SK-N-SH treated with all-trans-retinoic acid at 6 μM for 48 hours (cell line): ENCODE results near the gene GRAMD1B.

Experiments
- ATAC-seq: fragments of 200-7000 bp; cut with Tn5 transposase; 3 replicates; pipeline ENCODE4 v1.9.1; 2020; ENCODE audit warnings: mild to moderate bottlenecking, moderate library complexity
- ARNTL ChIP-seq: fragments of 450-650 bp; formaldehyde crosslinking; IDR thresholded peaks from 2 replicates; pipeline ENCODE4 v1.5.0; 2020; ENCODE audit warnings: low read depth, mild to moderate bottlenecking, moderate library complexity, borderline replicate concordance
- BACH2 ChIP-seq: fragments of 250-450 bp; sonication (Bioruptor Pico); IDR thresholded peaks from 2 replicates; pipeline ENCODE4 v1.9.0; 2021; ENCODE audit warnings: mild to moderate bottlenecking, borderline replicate concordance
- CSDC2 ChIP-seq: fragments of 250-450 bp; sonication (Bioruptor Pico); IDR thresholded peaks from 2 replicates; pipeline ENCODE4 v1.5.0; 2020; ENCODE audit warnings: mild to moderate bottlenecking, moderate library complexity
- CSRNP3 ChIP-seq: fragments of 250-450 bp; sonication (Bioruptor Pico); IDR thresholded peaks from 2 replicates; pipeline ENCODE4 v1.5.1; 2021; ENCODE audit warnings: mild to moderate bottlenecking, moderate library complexity
- ESRRG ChIP-seq: fragments of 250-450 bp; sonication (Bioruptor Pico); IDR thresholded peaks from 2 replicates; pipeline ENCODE4 v1.6.1; 2021; ENCODE audit warnings: mild to moderate bottlenecking
- ISL1 ChIP-seq: fragments of 250-450 bp; sonication (Bioruptor Pico); IDR thresholded peaks from 2 replicates; pipeline ENCODE4 v2.1.2; 2022; ENCODE audit warnings: mild to moderate bottlenecking, moderate library complexity
- OSR1 ChIP-seq: fragments of 250-450 bp; sonication (Bioruptor Pico); IDR thresholded peaks from 2 replicates; pipeline ENCODE4 v1.8.0; 2022; ENCODE audit warnings: moderate library complexity, mild to moderate bottlenecking, inconsistent platforms
- PATZ1 ChIP-seq: fragments of 250-450 bp; sonication (Bioruptor Pico); IDR thresholded peaks from 2 replicates; pipeline ENCODE4 v1.8.0; 2020; ENCODE audit warnings: mild to moderate bottlenecking, moderate library complexity, borderline replicate concordance
- POU6F1 ChIP-seq: fragments of 250-450 bp; sonication (Bioruptor Pico); IDR thresholded peaks from 2 replicates; pipeline ENCODE4 v1.8.0; 2021; ENCODE audit warnings: low read depth, mild to moderate bottlenecking, moderate library complexity, borderline replicate concordance
- RARB ChIP-seq: fragments of 250-450 bp; sonication (Bioruptor Pico); IDR thresholded peaks from 2 replicates; pipeline ENCODE4 v1.8.0; 2021; ENCODE audit warnings: mild to moderate bottlenecking, moderate library complexity
- SNAI2 ChIP-seq: fragments of 250-450 bp; sonication (Bioruptor Pico); IDR thresholded peaks from 2 replicates; pipeline ENCODE4 v1.5.0; 2020; ENCODE audit warnings: mild to moderate bottlenecking, moderate library complexity
- TCF4 ChIP-seq: fragments of 250-450 bp; sonication (Bioruptor Pico); IDR thresholded peaks from 2 replicates; pipeline ENCODE4 v1.8.0; 2021; ENCODE audit warnings: mild to moderate bottlenecking, moderate library complexity, borderline replicate concordance
- TOX ChIP-seq: fragments of 250-450 bp; sonication (Bioruptor Pico); IDR thresholded peaks from 2 replicates; pipeline ENCODE4 v1.8.0; 2021; ENCODE audit warnings: mild to moderate bottlenecking, moderate library complexity, borderline replicate concordance
- TSHZ2 ChIP-seq: fragments of 250-450 bp; sonication (Bioruptor Pico); IDR thresholded peaks from 2 replicates; pipeline ENCODE4 v1.5.0; 2020; ENCODE audit warnings: mild to moderate bottlenecking, moderate library complexity
- ZC3H10 ChIP-seq: fragments of 250-450 bp; sonication (Bioruptor Pico); IDR thresholded peaks from 2 replicates; pipeline ENCODE4 v1.5.1; 2021; ENCODE audit warnings: mild to moderate bottlenecking, moderate library complexity
- ZFP3 ChIP-seq: fragments of 250-450 bp; sonication (Bioruptor Pico); IDR thresholded peaks from 2 replicates; pipeline ENCODE4 v1.5.0; 2020; ENCODE audit warnings: mild to moderate bottlenecking, moderate library complexity
- ZFP30 ChIP-seq: fragments of 450-650 bp; formaldehyde crosslinking; IDR thresholded peaks from 2 replicates; pipeline ENCODE4 v1.5.0; 2022; ENCODE audit warnings: mild to moderate bottlenecking, moderate library complexity
- ZNF565 ChIP-seq: fragments of 450-650 bp; formaldehyde crosslinking; conservative IDR thresholded peaks from 2 replicates; pipeline ENCODE4 v1.5.0; 2020; ENCODE audit warnings: low read depth, mild to moderate bottlenecking, moderate library complexity
- ZNF70 ChIP-seq: fragments of 450-650 bp; formaldehyde crosslinking; IDR thresholded peaks from 2 replicates; pipeline ENCODE4 v1.5.0; 2020; ENCODE audit warnings: mild to moderate bottlenecking, moderate library complexity
- ZNF8 ChIP-seq: fragments of 450-650 bp; formaldehyde crosslinking; IDR thresholded peaks from 2 replicates; pipeline ENCODE4 v1.5.0; 2020; ENCODE audit warnings: mild to moderate bottlenecking, moderate library complexity

Gene GRAMD1B

GRCh38 chr11:123593570-123593969, 163.5 kb downstream of the GRAMD1B start:
- no peak for ATAC-seq
- no peak for TF ChIP-seq TSHZ2 (CRISPR knock-in tag)
- no peak for TF ChIP-seq SNAI2 (CRISPR knock-in tag)
- TF ChIP-seq TCF4, result no peak
- no peak for TF ChIP-seq RARB
- TF ChIP-seq ZNF8 (CRISPR knock-in tag), result no peak
- no peak for TF ChIP-seq OSR1 (CRISPR knock-in tag)
- TF ChIP-seq TOX (CRISPR knock-in tag), result no peak

- TF ChIP-seq ZNF70 (CRISPR knock-in tag) (no peak), CSRNP3 (CRISPR knock-in tag) (no peak), RARB (no peak), POU6F1 (CRISPR knock-in tag) (no peak), BACH2 (CRISPR knock-in tag) (no peak)
- ATAC-seq, result no peak
Observed at GRCh38 chr11:123594188-123594901, 164.3 kb downstream of the GRAMD1B start.

GRCh38 chr11:123594921-123595320, 164.9 kb downstream of the GRAMD1B start:
- TF ChIP-seq POU6F1 (CRISPR knock-in tag) (no peak), ZFP30 (CRISPR knock-in tag) (no peak), ZNF8 (CRISPR knock-in tag) (no peak), ZC3H10 (no peak), ESRRG (CRISPR knock-in tag) (no peak), CSDC2 (no peak), ISL1 (no peak), ZNF565 (CRISPR knock-in tag) (no peak), CSRNP3 (CRISPR knock-in tag) (no peak), SNAI2 (CRISPR knock-in tag) (no peak), TSHZ2 (CRISPR knock-in tag) (no peak), ARNTL (CRISPR knock-in tag) (no peak), PATZ1 (no peak), ZFP3 (CRISPR knock-in tag) (no peak), TOX (CRISPR knock-in tag) (no peak)
- ATAC-seq, result no peak
